RWPE1 (cell line): Measurements from ENCODE around the gene RUNX3.

Experiments
- CTCF ChIA-PET: fragments of 350-600 bp; sonication (Branson Sonifier 250); formaldehyde crosslinking; extraction: SDS; loops from one replicate; lab custom pipeline; 2021; lab: Yijun Ruan, JAX
- POLR2A ChIA-PET: fragments of 400-600 bp; formaldehyde crosslinking; extraction: SDS; loops from one replicate; lab custom pipeline; 2020; ENCODE audit warnings: antibody characterized with exemption; ENCODE audit not compliant: low non-redundant PET; lab: Yijun Ruan, JAX
- DNase-seq: peaks from one replicate; pipeline ENCODE4 v3.0.0; 2012; ENCODE audit warnings: low spot score
- H3K27ac ChIP-seq: fragments of 450-650 bp; 2 replicates; pipeline ENCODE4 v1.5.1; 2017
- TF ChIP-seq, protein P1 (sequence below): fragments of 450-650 bp; conservative IDR thresholded peaks from 2 replicates; pipeline ENCODE4 v1.5.1; 2017; ENCODE audit warnings: low read depth, mild to moderate bottlenecking

The RUNX3 gene

DNA sequence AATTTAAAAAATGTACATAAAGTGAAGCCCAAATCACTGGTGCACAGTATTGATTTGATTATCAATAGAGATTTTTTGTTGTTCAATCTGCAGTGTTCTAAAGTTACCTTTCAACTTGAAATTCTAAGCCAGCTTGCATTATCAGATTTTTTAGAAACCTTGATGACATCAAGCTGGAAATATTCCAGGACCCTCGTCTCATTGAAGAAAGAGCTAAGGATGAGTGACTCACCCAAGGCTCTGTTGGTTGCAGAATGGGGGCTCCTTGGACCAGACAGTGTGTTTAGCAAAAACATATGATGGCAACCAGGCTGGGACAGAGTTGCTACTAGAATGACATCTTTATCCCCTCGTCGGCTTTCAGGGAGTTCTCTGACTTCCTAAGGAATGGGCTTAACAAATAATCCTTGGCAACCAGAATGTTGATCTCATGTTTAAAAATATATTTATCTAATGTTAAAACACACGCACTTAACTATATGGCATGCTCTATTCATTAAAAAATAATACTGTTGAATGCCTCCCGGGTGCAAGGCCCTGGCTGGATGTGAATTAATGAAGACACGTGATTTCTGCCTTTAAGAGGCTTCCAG is 79.7 kb downstream of the RUNX3 start:
- ChIA-PET POLR2A (no interaction called here), CTCF (interaction anchor here (0.5 to 3.2 kb wide), 4 partner anchors 24 to 251 kb away, joined by 3 to 24 read pairs (median 5); no protein-coding TSS in a partner anchor)
- no peak for DNase-seq
- H3K27ac ChIP-seq, result no peak overlapping the region
- TF ChIP-seq, protein P1, sequence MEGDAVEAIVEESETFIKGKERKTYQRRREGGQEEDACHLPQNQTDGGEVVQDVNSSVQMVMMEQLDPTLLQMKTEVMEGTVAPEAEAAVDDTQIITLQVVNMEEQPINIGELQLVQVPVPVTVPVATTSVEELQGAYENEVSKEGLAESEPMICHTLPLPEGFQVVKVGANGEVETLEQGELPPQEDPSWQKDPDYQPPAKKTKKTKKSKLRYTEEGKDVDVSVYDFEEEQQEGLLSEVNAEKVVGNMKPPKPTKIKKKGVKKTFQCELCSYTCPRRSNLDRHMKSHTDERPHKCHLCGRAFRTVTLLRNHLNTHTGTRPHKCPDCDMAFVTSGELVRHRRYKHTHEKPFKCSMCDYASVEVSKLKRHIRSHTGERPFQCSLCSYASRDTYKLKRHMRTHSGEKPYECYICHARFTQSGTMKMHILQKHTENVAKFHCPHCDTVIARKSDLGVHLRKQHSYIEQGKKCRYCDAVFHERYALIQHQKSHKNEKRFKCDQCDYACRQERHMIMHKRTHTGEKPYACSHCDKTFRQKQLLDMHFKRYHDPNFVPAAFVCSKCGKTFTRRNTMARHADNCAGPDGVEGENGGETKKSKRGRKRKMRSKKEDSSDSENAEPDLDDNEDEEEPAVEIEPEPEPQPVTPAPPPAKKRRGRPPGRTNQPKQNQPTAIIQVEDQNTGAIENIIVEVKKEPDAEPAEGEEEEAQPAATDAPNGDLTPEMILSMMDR, result no peak

DNA sequence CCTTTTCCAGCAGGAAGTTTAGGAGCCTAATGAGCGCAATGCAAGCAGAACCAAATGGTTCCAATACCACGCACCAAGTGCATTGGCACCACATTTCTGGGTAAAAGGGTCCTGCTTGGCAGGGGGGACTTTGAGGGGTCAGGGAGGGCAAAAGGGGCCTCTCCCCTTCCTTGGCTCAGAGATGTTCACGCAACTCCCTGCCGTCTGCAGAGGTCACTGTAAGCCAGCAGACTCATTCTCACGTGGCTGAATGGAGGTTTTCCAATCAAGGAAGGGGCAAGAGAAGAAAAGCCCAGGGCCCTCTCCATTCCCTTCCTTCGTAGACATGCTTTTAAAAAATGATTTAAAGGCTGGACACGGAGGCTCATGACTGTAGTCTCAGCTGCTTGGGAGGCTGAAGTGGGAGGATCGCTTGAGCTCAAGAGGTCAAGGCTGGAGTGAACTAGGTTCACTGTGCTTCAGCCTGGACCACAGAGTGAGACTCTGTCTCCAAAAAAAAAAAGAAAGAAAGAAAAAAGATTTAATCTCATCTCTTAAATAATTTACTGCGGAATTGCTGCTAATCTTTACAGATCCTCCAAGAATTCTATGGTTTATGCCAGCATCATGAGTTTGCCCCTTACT is 80.3 kb downstream of the RUNX3 start:
- ChIA-PET POLR2A (no interaction called here), CTCF (interaction anchor here (1.0 to 3.2 kb wide), 3 partner anchors 48 to 357 kb away, joined by 5 to 24 read pairs (median 6); no protein-coding TSS in a partner anchor)
- DNase-seq, result no peak
- H3K27ac ChIP-seq, result no peak overlapping the region
- TF ChIP-seq, protein P1, result no peak; the same call in 1 of the 2 replicates
